ENCODE measurements around the gene SCAMP5.

The SCAMP5 gene

DNA sequence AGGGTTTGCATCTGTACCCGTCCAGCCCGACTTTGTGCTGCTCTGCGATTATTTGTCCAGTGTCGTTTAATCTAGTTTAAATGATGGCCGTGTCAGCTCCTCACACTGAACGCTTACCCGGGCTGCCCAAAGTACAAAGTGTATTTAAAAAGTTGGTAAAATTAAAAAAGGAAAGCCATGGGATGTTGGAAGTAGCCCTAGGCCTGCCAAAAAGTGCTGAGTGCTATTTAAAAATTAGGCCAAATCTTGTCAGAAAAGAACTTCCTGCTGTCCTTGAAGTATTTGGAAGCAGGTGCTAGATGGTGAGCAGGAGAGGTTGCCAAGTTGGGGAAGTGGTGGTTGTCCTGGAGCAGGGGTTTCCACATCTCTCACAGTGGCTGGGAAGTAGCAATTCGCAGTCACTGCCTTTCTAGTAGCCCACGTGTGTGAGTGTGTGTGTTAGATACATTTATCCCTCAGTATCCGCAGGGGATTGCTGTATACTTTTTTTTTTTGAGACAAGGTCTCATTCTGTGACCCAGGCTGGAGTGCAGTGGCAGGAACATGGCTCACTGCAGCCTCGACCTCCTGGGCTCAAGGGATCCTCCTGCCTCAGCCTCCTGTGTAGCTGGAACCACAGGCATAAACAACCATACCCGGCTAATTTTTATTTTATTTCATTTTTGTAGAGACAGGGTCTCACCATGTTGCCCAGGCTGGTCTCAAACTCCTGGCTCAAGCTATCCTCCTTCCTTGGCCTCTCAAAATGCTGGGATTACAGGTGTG lies 28.7 kb downstream of the SCAMP5 start:
- peak in 1 of 2 experiments; percentile 34 for DNase-seq

GRCh38 chr15:75025107-75025506 lies 29.7 kb downstream of the SCAMP5 start:
- no peak for DNase-seq

DNA sequence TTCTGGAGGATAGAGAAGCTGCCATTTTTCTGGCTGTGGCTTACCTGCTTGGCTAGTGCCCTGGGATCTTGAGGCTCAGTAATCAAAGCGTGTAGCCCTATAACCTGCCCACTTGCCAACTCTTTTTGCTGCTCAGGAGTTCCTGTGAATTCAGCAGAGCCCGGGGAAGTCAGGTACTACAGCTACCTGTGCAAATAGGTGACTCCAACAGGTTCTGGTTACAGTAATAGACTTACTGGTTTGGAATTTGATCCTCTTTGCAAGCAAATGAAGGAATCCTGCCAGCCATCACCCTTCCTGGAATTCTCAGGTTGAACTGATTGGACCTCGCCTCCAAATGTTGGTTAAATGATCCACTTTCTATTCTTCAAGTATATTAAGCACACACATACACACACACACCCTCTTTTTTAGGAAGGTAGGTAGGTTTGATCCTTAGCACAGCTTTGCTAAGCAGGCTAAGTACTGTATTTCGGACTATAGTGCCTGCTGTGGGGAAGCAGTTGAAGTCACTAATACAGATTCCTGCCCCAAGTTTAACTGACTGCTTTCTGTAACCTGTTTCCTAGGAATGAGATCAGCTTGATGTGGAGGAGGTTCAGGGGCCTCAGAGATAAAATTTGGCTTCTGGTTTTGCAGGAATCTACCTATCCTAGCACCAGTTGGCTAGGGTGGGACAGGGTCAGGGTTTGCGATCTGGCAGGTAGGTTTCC lies 30.3 kb downstream of the SCAMP5 start:
- no peak for DNase-seq

DNA sequence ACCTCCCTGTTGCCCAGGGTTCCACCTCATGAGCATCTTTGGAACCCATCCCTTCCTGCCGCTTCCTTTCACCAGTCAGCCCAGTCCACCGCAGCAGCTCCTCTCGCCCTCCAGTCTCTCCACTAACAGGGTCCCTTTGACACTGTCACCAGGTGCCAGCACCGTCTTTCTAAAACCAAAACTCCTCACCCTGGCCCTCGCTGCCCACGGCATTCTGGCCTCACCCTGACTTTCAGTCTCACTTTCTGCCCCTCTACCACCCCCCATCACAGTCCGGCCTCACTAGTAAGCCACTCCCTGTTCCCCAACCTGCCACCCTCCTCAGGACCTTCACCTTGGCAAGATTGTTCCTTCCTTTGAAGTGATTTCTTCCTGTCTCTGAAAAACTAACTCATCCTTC lies 32.2 kb downstream of the SCAMP5 start:
- no peak for DNase-seq

- no peak for DNase-seq
Measured at GRCh38 chr15:75028991-75029377, 33.6 kb downstream of the SCAMP5 start.

DNA sequence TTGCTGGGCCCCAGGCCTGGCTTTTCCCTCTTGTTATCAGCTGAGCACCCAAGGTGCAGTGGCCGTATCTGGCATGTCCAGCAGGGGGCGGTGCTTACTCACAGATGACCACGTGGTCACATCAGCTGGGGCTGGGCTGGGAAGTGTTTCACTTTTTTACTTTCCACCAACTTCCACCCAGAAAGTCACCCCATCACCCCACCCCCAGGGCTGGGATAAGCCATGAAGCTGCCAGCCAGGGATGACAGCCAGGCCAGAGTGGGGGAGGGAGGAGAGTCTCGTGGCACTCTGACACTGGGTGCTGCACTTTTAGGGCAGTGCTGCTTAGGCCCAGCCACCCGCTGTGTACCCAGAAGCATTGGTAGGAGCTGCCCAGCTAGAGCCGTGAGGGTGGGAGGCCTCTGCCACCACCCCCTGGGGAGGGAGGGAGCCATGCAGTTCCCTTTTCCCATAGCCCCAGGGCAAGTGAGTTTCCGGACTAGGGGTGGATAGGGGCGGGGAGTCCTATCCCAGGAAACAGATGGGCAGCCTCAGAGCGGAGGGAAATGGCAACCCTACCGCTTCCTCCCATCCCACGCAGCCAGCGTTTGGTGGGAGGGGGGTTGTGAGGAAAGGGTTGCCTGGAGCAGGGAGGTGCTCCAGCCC lies 34.1 kb downstream of the SCAMP5 start:
- DNase-seq = peak; percentile 50 to 72

DNA sequence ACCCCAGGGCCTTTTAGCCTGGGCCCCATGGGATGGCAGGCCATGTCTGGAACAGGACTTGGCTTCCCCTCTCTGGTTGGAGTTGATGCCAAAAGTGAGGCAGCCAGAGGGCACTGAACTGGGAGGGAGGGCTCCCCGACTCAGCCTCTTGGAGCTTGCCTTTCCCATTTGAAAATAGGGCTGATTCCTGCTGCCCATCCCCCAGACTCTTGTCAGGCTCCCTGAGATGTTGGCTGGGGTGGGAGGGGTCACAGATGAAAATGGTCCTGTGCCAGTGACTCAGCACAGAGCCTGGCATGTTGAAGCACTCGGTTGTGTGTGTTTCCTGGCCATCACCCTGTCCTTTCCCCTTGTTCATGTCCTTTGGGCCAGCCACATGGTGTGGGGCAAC lies 34.7 kb downstream of the SCAMP5 start:
- DNase-seq = no peak

DNA sequence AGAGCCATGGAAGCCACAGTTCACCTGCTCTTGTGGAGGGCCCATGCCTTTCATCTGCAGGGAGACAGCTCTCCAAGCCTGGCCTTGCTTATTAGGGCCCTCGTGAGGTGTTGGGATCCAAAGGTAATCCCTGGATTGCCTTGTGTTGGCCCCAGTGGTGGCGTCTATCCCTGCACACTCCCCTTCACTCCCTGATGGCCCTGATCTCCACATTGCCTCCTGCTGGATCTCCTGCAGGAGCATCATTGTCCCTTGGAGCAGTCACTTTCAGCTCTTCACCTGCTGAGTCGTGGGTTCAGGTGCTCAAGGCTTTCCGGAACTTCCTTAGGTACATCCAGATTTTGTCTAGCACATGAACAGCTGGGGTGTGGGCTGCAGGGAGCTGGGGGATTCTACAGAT lies 35.1 kb downstream of the SCAMP5 start:
- no peak for DNase-seq

DNA sequence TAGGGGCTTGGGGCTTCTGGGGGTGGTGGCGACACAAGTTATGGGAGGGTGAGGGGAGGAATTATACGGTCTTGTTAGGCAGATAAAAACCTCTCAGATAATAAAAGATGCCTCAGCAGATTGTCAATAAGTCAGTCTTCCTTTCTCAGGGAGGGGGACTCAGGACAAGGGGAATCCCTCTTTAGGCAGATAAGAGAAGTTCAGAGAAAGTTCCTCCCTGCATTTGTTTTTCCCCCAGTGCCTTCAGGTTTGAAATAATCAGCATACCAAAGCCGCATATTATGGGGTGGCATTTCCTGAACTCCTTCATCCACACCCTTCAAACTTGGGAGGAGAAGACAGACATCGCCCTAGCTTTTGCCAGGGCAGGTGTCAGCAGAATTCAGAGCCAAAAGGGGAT lies 36.5 kb downstream of the SCAMP5 start:
- peak in 1 of 2 experiments; percentile 31 for DNase-seq

GRCh38 chr15:75032395-75032794 lies 37.0 kb downstream of the SCAMP5 start:
- DNase-seq = no peak

- no peak for DNase-seq
Measured at GRCh38 chr15:75033809-75034208, 38.4 kb downstream of the SCAMP5 start.

DNA sequence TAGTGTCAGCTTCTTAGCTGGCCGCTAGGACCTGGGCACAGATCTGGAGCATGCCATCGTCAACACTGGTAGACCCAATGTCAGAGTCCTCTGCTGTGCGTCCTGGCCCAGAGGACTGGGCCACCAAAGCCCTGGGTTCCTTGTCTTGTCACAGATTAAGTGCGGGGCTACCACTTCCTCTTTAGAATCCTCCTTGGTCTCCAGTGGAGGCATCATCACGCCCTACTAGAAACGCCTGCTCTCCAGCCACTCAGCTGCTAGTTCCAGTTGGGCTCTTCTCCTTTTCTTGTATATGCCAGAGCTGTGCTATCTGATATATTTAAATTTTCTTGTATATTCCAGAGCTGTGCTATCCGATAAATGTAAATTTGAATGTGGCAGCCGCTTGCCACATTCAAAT lies 39.3 kb downstream of the SCAMP5 start:
- no peak for DNase-seq

DNA sequence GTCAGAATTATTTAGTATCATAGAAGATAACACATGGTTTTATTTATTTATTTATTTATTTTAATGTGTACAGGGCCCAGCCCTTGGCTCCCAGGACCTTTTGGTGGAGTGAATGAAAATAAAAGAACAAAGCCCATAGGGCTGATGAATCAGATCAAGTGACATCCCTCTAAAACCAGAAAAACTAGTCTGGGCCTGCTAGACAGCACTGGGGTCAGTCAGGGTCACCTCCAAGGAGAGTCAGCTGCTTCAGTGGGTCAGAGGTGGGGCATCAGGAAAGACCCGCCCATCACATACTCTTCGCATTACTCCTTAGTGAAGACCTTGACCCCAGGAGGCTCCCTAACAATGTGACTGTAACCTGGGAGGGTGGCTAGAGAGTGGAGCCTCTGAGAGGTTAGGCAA lies 40.9 kb downstream of the SCAMP5 start:
- no peak for DNase-seq

GRCh38 chr15:75037685-75038084 lies 42.3 kb downstream of the SCAMP5 start:
- no peak for DNase-seq

GRCh38 chr15:75038231-75038630 lies 42.9 kb downstream of the SCAMP5 start:
- DNase-seq = no peak

GRCh38 chr15:75042730-75043508 lies 47.6 kb downstream of the SCAMP5 start:
- DNase-seq = peak in 1 of 2 experiments; percentile 54

DNA sequence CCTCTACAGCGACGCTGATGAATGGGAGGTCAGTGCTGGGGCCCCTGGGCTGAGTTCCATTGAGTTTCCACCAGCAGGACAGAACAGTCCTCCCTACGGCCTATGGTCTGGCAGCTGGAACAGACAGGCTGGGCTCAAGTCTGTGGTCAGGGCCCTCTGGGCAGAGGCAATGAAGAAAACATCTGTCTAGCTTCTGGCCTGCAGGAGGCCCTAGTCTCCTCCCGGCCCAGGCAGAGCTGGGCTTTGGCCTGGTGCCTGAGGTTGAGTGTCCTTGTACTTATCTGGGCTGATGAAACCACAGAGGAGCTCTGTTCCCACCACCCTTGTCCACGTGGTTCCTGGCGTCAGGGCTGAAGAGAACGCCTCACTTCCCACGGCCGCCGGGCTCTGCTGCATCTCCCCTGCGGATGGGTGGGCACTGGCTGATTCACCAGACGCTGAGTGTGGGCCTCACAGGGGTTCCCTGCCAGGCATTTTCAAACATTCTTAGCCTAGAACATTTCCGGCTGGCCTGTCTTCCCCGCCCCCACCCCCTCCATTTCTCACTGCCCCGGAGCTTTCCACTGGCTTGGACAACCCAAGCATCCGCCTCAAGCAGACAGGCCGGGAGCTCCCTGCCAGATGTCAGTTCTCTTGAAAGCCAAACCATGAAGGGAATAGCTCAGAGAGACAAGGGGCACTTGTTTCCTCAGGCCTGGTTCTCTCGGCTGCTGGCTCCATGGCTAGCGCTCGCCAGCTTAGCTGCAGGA lies 48.3 kb downstream of the SCAMP5 start:
- DNase-seq = no peak

DNA sequence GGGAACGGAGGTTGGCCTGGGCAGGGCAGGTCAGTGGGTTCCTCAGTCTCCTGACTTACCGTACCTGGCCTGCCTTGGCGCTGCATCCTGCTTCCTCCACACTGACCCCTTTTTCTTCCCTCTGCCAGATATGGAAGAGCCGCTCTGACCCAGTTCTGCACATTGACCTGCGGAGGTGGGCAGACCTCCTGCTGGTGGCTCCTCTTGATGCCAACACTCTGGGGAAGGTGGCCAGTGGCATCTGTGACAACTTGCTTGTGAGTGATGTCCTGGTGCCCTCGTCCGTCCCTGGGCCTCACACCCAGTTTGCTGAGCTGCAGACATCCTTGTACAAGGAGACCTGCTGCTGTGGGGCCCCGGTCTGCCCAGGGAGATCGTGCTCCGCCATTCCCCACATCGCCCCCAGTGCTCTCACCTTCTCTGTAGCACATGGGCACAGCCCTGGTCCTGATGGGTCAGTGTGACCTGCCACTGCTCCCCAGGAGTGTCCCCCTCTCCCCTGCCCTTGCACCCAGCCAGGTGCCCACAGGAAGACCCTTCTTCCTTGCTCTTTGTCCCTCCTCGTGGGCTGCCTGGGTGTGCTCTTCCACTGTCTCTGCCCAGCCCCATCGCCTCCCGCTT lies 49.0 kb downstream of the SCAMP5 start:
- DNase-seq = no peak

- DNase-seq = no peak
Measured at GRCh38 chr15:75045332-75046015, 50.1 kb downstream of the SCAMP5 start.

DNA sequence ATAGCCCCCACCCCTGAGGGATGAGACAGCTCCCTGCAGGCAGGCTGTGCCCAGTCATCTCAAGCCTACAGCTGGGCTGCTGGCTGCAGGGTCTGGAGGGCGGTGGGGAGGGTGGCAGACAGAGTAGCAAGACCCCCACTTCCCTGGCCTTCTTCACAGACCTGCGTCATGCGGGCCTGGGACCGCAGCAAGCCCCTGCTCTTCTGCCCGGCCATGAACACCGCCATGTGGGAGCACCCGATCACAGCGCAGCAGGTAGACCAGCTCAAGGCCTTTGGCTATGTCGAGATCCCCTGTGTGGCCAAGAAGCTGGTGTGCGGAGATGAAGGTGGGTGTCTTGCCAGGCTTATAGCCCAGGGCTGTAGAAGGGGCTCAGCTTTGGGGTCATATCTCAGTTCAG lies 53.0 kb downstream of the SCAMP5 start:
- no peak for DNase-seq

DNA sequence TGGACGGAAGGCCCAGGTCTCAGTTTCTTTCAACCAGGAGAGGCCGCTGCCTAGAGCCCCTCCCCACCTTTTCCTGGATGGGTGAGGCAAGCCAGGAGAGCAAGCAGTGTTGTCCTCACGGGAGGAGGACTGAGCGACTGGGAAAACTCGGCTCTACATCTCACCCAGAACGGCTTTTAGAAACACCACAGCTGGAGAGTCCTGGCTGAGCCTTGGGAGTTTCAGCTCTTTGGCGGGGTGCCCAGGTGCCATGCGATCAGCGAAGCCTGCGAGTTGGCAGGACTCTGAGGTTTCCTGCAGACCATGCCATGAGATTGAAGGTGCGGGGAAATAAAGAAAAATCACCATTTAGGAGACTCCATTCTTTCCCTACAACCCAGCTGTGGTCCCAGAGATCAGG lies 54.0 kb downstream of the SCAMP5 start:
- no peak for DNase-seq

All from SW 1271 (cell line).